Ectodermal cell (in vitro differentiated cells): Measurements from ENCODE around the gene TWF2.

Experiments used
- H3K27ac ChIP-seq: 2 replicates; pipeline ENCODE4 v1.7.0; 2013; ENCODE audit warnings: mild to moderate bottlenecking, low read depth, low read length; ENCODE audit not compliant: insufficient read depth, poor library complexity, severe bottlenecking
- H3K27me3 ChIP-seq: 2 replicates; pipeline ENCODE4 v1.7.0; 2013; ENCODE audit warnings: mild to moderate bottlenecking, low read length; ENCODE audit not compliant: insufficient read depth, control insufficient read depth, poor library complexity, severe bottlenecking
- H3K36me3 ChIP-seq: one replicate; pipeline ENCODE4 v1.7.0; 2013; ENCODE audit warnings: low read length; ENCODE audit not compliant: control insufficient read depth, insufficient read depth
- H3K4me1 ChIP-seq: one replicate; pipeline ENCODE4 v1.7.0; 2013; ENCODE audit warnings: low read length; ENCODE audit not compliant: control insufficient read depth, insufficient read depth
- H3K4me3 ChIP-seq: 2 replicates; pipeline ENCODE4 v1.7.0; 2013; ENCODE audit warnings: low read depth, low read length, control low read depth; ENCODE audit not compliant: insufficient read depth
- H3K9me3 ChIP-seq: 2 replicates; pipeline ENCODE4 v1.7.0; 2013; ENCODE audit warnings: mild to moderate bottlenecking, low read length, moderate library complexity; ENCODE audit not compliant: control insufficient read depth
- WGBS, 2 experiments: methylation state at CpG; one replicate each; pipeline ENCODE4 v1.1.7; 2013; ENCODE audit warnings: missing lambda C conversion rate in 2 of 2; 5-methylcytosine and 5-hydroxymethylcytosine counted together

Gene TWF2

DNA sequence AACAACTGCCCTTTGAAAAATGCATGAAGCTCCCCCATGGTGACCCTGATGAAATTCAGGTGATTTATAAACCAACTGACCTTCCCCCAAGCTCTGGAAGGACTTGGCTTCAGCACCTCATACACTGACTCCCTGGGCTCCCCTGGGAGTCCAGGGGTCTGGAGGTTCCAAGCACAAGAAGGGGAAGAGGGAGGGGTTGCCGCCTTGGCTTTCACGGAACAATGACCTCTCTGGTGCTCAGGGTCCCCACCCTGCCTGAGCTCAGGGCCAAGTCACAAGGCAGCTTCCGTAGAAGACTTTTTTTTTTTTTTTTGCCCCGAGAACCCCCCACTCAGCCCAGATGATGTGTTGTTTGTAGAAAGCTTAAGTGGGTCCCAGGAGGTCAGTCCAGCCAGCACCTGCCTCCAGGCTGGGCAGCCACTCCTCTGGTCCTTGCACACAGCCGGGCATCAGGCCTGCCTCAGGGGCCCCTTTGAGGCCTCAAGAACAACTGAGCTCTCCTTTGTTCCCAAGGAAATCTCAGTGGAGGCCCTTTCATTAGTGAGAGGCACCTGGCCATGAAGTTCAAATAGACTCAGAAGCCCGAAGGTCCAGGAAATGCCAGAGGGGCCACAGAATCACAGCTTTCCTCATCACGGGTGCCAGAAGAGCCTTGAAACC lies 55.0 kb downstream of the TWF2 start:
- no peak overlapping the region for H3K4me3 ChIP-seq
- no peaks in the 10 kb centered on the region for H3K27me3 ChIP-seq
- H3K9me3 ChIP-seq, result no peaks in the 10 kb centered on the region
- H3K4me1 ChIP-seq, result no peaks in the 10 kb centered on the region
- H3K27ac ChIP-seq, result no peak overlapping the region
- H3K36me3 ChIP-seq, result no peaks in the 10 kb centered on the region
- WGBS, 2 experiments, result 86 to 94% methylated on average over 6 to 7 of the region's 7 CpGs

DNA sequence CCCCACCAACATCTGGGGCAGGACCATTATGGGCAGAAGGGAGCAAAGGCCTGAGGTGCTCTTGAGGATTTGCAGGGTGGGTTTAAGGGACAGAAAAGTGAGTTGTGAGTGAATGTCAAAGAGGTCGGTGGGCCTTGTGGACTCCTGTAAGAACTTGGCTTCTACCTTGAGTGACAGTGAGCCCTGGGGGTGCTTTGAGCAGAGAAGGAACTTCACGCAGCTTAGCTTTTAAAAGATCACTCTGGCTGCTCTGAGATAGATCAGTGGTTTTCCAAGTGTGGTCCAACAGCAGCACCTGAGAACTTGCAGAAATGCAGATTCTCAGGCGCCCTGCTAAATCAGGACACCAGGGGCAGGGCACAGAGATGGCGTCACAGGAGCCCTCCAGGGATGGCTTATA lies 56.3 kb downstream of the TWF2 start:
- 89 to 90% methylated on average over 4 of the region's 4 CpGs for WGBS, 2 experiments
- no peaks in the 10 kb centered on the region for H3K36me3 ChIP-seq
- no peak overlapping the region for H3K27ac ChIP-seq

DNA sequence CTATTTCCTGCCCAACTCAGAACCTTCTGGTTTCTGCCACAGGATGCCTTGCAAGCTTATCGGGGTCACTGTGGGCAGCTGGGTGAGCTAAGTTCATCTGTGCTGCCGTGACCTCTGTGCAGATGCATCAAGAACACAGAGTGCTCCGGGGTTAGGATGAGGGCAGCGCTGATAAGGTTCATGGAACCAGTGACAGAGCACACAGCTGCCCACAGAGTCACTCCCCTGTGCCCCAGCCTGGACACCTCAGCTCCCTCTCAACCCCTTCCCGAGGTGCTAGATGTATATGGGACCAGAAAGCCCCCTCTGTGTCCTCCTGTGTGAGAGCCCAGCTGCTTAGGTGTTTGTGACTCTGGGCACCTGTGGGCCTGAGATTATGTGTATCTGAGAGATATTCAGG lies 56.8 kb downstream of the TWF2 start:
- Histone ChIP-seq H3K9me3 (no peaks in the 10 kb centered on the region), H3K36me3 (no peaks in the 10 kb centered on the region)
- WGBS, 2 experiments, result 93 to 97% methylated on average over 5 of the region's 5 CpGs

More for the DNA sequence above, 56.3 kb downstream of the TWF2 start:
- H3K27me3 ChIP-seq, result no peaks in the 10 kb centered on the region
- H3K9me3 ChIP-seq, result no peaks in the 10 kb centered on the region
- H3K4me3 ChIP-seq, result no peak overlapping the region
- no peaks in the 10 kb centered on the region for H3K4me1 ChIP-seq

DNA sequence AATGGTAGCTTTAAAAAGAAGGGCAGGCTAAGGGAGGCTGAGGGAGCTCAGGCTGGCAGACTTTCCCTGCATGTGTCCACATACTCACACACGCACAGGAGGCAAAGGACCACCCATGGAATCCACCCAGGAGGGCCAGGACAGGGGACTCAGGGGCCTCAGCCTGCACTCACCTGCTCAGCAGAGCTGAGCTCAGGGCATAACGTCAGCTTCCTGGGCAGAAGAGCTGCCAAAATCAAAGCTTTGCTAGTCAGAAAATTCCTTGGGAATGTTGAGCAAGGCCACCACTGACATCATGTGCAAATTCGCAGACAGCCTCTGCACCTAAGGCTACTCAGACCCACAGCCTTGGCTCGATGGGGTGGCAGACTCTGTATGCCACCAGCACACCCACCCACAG lies 57.4 kb downstream of the TWF2 start:
- WGBS, 2 experiments, result 73 to 76% methylated on average over 4 of the region's 4 CpGs
- Histone ChIP-seq H3K27ac (no peak overlapping the region), H3K36me3 (no peaks in the 10 kb centered on the region)

More for the DNA sequence above, 56.8 kb downstream of the TWF2 start:
- Histone ChIP-seq H3K4me1 (no peaks in the 10 kb centered on the region), H3K27ac (no peak overlapping the region), H3K27me3 (no peaks in the 10 kb centered on the region), H3K4me3 (no peak overlapping the region)

More for the DNA sequence above, 57.4 kb downstream of the TWF2 start:
- Histone ChIP-seq H3K27me3 (no peaks in the 10 kb centered on the region), H3K9me3 (no peaks in the 10 kb centered on the region), H3K4me3 (no peak overlapping the region), H3K4me1 (no peaks in the 10 kb centered on the region)
